ENCODE data around the gene NKD2.

DNA sequence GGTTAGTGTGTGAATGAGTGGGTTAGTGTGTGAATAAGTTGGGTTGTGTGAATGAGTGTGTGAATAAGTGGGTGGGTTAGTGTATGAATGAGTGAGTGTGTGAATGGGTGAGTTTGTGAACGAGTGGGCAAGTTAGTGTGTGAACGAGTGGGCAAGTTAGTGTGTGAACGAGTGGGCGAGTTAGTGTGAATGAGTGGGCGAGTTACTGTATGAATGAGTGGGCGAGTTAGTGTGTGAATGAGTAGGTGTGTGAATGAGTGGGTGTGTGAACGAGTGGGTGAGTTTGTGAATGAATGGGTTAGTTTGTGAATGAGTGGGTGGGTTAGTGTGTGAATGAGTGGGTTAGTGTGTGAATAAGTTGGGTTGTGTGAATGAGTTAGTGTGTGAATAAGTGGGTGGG is 34.7 kb downstream of the NKD2 start:
- TF ChIP-seq, protein P1, sequence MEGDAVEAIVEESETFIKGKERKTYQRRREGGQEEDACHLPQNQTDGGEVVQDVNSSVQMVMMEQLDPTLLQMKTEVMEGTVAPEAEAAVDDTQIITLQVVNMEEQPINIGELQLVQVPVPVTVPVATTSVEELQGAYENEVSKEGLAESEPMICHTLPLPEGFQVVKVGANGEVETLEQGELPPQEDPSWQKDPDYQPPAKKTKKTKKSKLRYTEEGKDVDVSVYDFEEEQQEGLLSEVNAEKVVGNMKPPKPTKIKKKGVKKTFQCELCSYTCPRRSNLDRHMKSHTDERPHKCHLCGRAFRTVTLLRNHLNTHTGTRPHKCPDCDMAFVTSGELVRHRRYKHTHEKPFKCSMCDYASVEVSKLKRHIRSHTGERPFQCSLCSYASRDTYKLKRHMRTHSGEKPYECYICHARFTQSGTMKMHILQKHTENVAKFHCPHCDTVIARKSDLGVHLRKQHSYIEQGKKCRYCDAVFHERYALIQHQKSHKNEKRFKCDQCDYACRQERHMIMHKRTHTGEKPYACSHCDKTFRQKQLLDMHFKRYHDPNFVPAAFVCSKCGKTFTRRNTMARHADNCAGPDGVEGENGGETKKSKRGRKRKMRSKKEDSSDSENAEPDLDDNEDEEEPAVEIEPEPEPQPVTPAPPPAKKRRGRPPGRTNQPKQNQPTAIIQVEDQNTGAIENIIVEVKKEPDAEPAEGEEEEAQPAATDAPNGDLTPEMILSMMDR (conservative IDR thresholded peaks at IDR 0.05; ENCODE audit: low read depth, low read length) = no peak
- TF ChIP-seq POLR2A (IDR thresholded peaks at IDR 0.05; ENCODE audit: low read depth, low read length) (no peak), SMC3 (IDR thresholded peaks at IDR 0.05; ENCODE audit: low read depth, low read length) (no peak), FOS (IDR thresholded peaks at IDR 0.05; ENCODE audit: low read depth, low read length) (no peak), RFX5 (IDR thresholded peaks at IDR 0.05; ENCODE audit: low read depth, low read length) (no peak), MXI1 (IDR thresholded peaks at IDR 0.05; ENCODE audit: borderline replicate concordance, low read depth, low read length) (no peak), RAD21 (IDR thresholded peaks at IDR 0.05; ENCODE audit: low read length) (no peak), BHLHE40 (IDR thresholded peaks at IDR 0.05; ENCODE audit: low read depth, low read length) (no peak), CEBPB (IDR thresholded peaks at IDR 0.05; ENCODE audit: low read depth, low read length) (no peak), NFE2L2 (IDR thresholded peaks at IDR 0.05; ENCODE audit: low read depth, low read length) (no peak), MAFK (IDR thresholded peaks at IDR 0.05; ENCODE audit: low read depth, low read length) (no peak)
- TF ChIP-seq, protein P2, sequence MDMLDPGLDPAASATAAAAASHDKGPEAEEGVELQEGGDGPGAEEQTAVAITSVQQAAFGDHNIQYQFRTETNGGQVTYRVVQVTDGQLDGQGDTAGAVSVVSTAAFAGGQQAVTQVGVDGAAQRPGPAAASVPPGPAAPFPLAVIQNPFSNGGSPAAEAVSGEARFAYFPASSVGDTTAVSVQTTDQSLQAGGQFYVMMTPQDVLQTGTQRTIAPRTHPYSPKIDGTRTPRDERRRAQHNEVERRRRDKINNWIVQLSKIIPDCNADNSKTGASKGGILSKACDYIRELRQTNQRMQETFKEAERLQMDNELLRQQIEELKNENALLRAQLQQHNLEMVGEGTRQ (IDR thresholded peaks at IDR 0.05; ENCODE audit: low read depth, low read length) = no peak

All from IMR-90 (cell line).